Measurements from ENCODE around the gene CACNB4.
"Not testable (repeated sequence)": the region's sequence is repeated elsewhere in the genome, so short reads cannot be mapped to it uniquely, and the experiment has no call there.

Gene CACNB4

DNA sequence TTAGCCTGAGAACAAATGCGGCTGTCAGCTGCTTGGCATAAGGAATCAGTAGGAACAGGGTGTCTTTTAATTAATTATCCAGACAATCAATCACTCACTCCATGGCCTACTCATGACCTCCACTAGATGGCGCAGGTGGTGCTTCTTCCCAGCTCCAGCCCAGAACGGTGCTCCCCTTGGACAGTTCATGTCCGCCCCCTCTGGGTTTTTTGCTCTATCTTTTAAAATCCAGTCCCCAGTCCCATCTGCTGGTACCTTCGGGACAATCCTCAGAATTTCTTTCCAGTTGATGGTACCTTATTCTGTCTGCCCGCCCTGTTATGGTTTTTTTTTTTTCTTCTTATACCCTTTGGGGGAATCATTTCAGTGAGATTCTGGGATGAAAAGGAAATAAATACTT, 99.8 kb downstream of the CACNB4 start:
- peak; percentile 60 for DNase-seq (ENCODE audit: low spot score)
- in situ Hi-C loops (cut with MboI; ENCODE audit: low pct_unique_long_range_greater_than_20kb, low sequenced_read_pairs, unreplicated experiment) = no loop called here
- TF ChIP-seq, protein P1, sequence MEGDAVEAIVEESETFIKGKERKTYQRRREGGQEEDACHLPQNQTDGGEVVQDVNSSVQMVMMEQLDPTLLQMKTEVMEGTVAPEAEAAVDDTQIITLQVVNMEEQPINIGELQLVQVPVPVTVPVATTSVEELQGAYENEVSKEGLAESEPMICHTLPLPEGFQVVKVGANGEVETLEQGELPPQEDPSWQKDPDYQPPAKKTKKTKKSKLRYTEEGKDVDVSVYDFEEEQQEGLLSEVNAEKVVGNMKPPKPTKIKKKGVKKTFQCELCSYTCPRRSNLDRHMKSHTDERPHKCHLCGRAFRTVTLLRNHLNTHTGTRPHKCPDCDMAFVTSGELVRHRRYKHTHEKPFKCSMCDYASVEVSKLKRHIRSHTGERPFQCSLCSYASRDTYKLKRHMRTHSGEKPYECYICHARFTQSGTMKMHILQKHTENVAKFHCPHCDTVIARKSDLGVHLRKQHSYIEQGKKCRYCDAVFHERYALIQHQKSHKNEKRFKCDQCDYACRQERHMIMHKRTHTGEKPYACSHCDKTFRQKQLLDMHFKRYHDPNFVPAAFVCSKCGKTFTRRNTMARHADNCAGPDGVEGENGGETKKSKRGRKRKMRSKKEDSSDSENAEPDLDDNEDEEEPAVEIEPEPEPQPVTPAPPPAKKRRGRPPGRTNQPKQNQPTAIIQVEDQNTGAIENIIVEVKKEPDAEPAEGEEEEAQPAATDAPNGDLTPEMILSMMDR (IDR thresholded peaks at IDR 0.05; ENCODE audit: extremely low read depth, insufficient read depth, missing control alignments) = peak; percentile 81

DNA sequence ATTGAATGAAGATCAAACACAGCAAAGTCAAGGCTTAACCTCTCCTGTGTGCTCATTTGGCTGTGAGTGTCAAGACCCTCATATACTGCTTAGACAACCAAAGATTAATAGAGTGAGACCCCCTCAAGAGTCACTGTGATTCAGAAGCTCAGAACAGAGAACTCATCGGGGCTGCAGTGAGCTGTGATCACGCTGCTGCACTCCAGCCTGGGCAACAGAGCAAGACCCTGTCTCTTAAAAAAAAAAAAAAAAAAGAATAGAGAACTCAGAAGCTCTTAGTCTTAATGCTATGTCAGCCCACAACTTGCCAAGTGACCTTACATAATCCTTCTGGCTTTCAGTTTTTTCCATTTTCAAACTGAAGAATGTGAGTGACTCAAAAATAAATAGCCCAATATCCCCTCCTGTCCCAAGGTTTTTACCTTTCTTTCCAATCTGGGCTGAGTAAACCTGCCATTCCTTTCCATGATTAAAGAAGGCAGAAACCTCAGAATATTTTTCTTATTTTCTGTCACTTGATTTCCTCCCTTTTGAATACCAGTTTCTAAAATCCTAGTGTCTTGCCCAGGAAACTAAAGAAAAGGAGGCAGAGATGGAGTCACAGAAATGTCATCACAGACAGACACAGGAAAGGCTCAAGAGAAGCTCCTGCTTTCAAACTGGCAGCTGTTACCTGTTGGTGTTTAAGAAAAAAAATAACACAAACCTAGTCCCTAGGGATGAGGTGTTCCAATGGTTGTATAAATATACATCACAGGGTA, 102.4 kb downstream of the CACNB4 start:
- TF ChIP-seq, protein P1 (IDR thresholded peaks at IDR 0.05; ENCODE audit: extremely low read depth, insufficient read depth, missing control alignments) = no peak
- in situ Hi-C loops (cut with MboI; ENCODE audit: low pct_unique_long_range_greater_than_20kb, low sequenced_read_pairs, unreplicated experiment) = no loop called here
- no peak for DNase-seq (ENCODE audit: low spot score)

DNA sequence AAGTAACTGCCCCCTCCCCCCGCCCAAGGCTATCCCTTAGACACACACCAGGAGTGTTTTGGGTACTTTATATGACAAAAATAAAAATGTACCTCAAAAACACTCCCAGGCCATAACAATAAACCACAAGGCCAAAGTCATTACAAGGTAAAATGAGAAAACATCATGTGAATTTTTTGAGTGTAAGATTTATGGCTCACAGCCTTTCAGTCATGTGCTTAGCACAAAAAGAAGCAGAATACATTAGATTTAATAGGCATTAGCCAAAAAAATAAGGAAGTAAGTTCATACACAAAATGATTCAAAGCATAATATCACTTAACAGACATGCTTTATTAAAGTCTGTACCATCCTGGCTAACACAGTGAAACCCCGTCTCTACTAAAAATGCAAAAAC, 103.7 kb downstream of the CACNB4 start:
- no peak for DNase-seq (ENCODE audit: low spot score)
- in situ Hi-C loops (cut with MboI; ENCODE audit: low pct_unique_long_range_greater_than_20kb, low sequenced_read_pairs, unreplicated experiment) = no loop called here
- TF ChIP-seq, protein P1 (IDR thresholded peaks at IDR 0.05; ENCODE audit: extremely low read depth, insufficient read depth, missing control alignments) = no peak

DNA sequence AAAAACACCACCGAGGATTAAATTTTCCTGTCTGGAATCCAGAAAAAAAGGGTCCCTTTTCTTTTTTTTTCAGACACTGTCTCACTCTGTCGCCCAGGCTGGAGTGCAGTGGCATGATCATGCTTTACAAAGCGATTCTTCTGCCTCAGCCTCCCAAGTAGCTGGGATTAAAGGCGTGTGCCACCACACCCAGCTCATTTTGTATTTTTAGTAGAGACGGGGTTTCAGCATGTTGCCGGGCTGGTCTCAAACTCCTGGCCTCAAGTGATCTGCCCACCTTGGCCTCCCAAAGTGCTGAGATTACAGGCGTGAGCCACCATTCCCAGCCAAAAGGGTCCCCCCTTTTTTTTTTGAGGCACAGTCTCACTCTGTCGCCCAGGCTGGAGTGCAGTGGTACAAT, 104.7 kb downstream of the CACNB4 start:
- DNase-seq (ENCODE audit: low spot score); in situ Hi-C loops (cut with MboI; ENCODE audit: low pct_unique_long_range_greater_than_20kb, low sequenced_read_pairs, unreplicated experiment): not testable (repeated sequence)

DNA sequence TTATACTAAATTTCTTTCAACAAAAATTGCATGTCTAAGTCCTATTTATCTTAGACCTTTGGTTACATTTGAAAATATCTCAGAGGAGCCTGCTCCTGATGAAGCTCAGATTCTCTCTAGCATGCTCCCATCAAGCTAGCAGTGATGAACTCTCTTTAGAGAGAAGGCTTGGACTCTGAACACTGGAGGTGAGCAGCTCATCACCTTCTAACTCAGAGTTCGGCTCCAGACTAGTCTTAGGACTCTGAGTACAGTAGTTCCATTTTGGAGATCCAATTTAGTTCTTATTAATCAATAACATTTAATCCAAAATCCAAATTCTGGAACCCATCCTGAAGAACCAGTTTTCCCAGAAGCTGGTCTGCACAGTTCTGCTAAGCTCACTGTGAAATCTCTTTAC, 107.8 kb downstream of the CACNB4 start:
- TF ChIP-seq, protein P1 (IDR thresholded peaks at IDR 0.05; ENCODE audit: extremely low read depth, insufficient read depth, missing control alignments) = no peak
- in situ Hi-C loops (cut with MboI; ENCODE audit: low pct_unique_long_range_greater_than_20kb, low sequenced_read_pairs, unreplicated experiment) = no loop called here
- no peak for DNase-seq (ENCODE audit: low spot score)

DNA sequence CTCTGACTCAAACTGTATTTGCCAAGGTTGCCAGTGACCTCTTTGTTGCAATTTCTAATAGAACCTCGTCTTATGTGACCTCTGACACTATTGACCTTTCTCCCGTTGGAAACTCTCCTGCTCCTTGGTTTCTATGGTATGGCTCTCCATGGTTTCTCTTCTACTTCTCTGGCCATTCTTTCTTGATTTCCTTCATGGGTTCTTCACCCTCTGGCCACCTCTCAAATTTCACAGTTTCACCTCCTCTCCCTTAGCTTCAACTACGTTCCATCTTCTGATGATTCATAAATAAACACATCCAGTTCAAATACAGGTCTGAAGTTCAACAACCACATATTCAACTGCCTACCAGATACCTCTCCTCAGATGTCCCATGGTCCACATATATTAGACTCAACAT, 109.5 kb downstream of the CACNB4 start:
- TF ChIP-seq, protein P1 (IDR thresholded peaks at IDR 0.05; ENCODE audit: extremely low read depth, insufficient read depth, missing control alignments) = no peak
- no peak for DNase-seq (ENCODE audit: low spot score)
- in situ Hi-C loops (cut with MboI; ENCODE audit: low pct_unique_long_range_greater_than_20kb, low sequenced_read_pairs, unreplicated experiment) = no loop called here

DNA sequence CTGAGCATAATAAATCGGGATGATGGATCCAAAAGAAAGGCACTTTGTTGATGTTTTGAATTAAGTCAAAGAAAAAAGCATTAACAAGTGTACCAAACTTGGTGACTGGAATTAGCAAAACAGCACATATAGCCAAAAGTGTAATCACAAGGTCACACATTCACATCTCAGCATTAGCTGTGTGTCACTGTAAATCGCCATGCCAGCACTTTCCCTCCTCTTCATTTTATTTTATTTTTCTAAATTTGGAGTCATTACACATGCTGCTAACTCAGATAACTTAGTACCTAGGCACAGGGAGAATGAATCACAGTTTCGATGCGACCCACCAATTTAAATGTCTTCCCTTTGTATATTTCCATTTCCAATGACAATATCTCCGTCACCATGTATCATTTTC, 111.4 kb downstream of the CACNB4 start:
- in situ Hi-C loops (cut with MboI; ENCODE audit: low pct_unique_long_range_greater_than_20kb, low sequenced_read_pairs, unreplicated experiment) = no loop called here
- TF ChIP-seq, protein P1 (IDR thresholded peaks at IDR 0.05; ENCODE audit: extremely low read depth, insufficient read depth, missing control alignments) = no peak
- no peak for DNase-seq (ENCODE audit: low spot score)

All from GM13977 (cell line).